Activated CD4-positive, alpha-beta memory T cell treated with anti-CD3 and anti-CD28 coated beads, Interleukin-2, amount 10 ng/mL, durations not matched to agents 7 days and 5 days (primary cell): ENCODE data around the gene CCDC9B. TPM values are rescaled to one million over a fixed set of nuclear protein-coding genes. Genes with fewer than 3 reads are reported as not detected.

ENCODE experiments used
- CTCF ChIA-PET: fragments of 350-600 bp; sonication (Branson Sonifier 250); formaldehyde crosslinking; loops from one replicate; lab custom pipeline; 2021; ENCODE audit warnings: antibody characterized with exemption, inconsistent platforms; lab: Charles Lee
- POLR2A ChIA-PET: fragments of 350-600 bp; sonication (Branson Sonifier 250); formaldehyde crosslinking; loops from one replicate; lab custom pipeline; 2021; ENCODE audit warnings: antibody characterized with exemption; lab: Charles Lee
- DNase-seq: peaks from one replicate; pipeline ENCODE4 v3.0.0-alpha.2; 2020
- H3K27ac Mint-ChIP-seq: one replicate; pipeline ENCODE4 v1.8.0; 2021; ENCODE audit warnings: mild to moderate bottlenecking, mixed read lengths
- H3K27me3 Mint-ChIP-seq: one replicate; pipeline ENCODE4 v1.8.0; 2021; ENCODE audit warnings: mixed read lengths
- H3K36me3 Mint-ChIP-seq: one replicate; pipeline ENCODE4 v1.8.0; 2021; ENCODE audit warnings: low read depth, mixed read lengths
- H3K4me1 Mint-ChIP-seq: one replicate; pipeline ENCODE4 v1.8.0; 2021; ENCODE audit warnings: mixed read lengths
- H3K4me3 Mint-ChIP-seq: one replicate; pipeline ENCODE4 v1.8.0; 2021; ENCODE audit warnings: mild to moderate bottlenecking, mixed read lengths
- H3K9me3 Mint-ChIP-seq: one replicate; pipeline ENCODE4 v1.8.0; 2021; ENCODE audit warnings: mixed read lengths
- total RNA-seq, 2 experiments: library from RNA; stranded (reverse); gene quantifications; one replicate each; pipeline ENCODE4 v1.2.3, GENCODE V29; 2021

The CCDC9B gene
- total RNA-seq, 2 experiments from 2014 or later, result 2.0 to 2.6 TPM

GRCh38 chr15:40363611-40364010, 22.9 kb upstream of the CCDC9B start:
- ChIA-PET CTCF (interaction anchor here (1.3 to 2.6 kb wide), 3 partner anchors 19 to 77 kb away, joined by 3 to 12 read pairs (median 5); partner anchors contain the start of gene BAHD1), POLR2A (no interaction called here)
- no peak for DNase-seq
- no peaks in the 10 kb centered on the region for H3K9me3 Mint-ChIP-seq
- H3K4me1 Mint-ChIP-seq, result peaks cover 24% of the 10 kb centered on the region
- no peak overlapping the region for H3K4me3 Mint-ChIP-seq
- no peak overlapping the region for H3K27ac Mint-ChIP-seq
- peaks cover 3% of the 10 kb centered on the region for H3K27me3 Mint-ChIP-seq
- no peaks in the 10 kb centered on the region for H3K36me3 Mint-ChIP-seq

- ChIA-PET POLR2A (interaction anchor here (1.4 kb wide), 1 partner anchor 21 kb away, joined by 4 read pairs; the partner anchor contains the start of gene KNSTRN), CTCF (no interaction called here)
- DNase-seq, result no peak
- Mint-ChIP-seq H3K27me3 (peaks cover 9% of the 10 kb centered on the region), H3K36me3 (no peaks in the 10 kb centered on the region), H3K27ac (no peak overlapping the region), H3K9me3 (no peaks in the 10 kb centered on the region), H3K4me1 (peaks cover 18% of the 10 kb centered on the region), H3K4me3 (no peak overlapping the region)
Observed at GRCh38 chr15:40361640-40362039, 20.9 kb upstream of the CCDC9B start.

- CTCF ChIA-PET, result interaction anchor here (1.2 kb wide), 1 partner anchor 62 kb away, joined by 3 read pairs; no protein-coding TSS in a partner anchor
- POLR2A ChIA-PET, result interaction anchor here (1.2 kb wide), 1 partner anchor 23 kb away, joined by 4 read pairs; the partner anchor contains the start of gene KNSTRN
Observed at GRCh38 chr15:40360015-40360414, 19.3 kb upstream of the CCDC9B start.

GRCh38 chr15:40358471-40359353, 18.0 kb upstream of the CCDC9B start:
- ChIA-PET POLR2A (no interaction called here), CTCF (interaction anchor here (1.0 to 1.8 kb wide), 2 partner anchors 14 to 52 kb away, joined by 3 to 12 read pairs; no protein-coding TSS in a partner anchor)
- peak overlapping the region; percentile 71 for H3K4me3 Mint-ChIP-seq
- H3K4me1 Mint-ChIP-seq, result peaks cover 11% of the 10 kb centered on the region
- H3K27me3 Mint-ChIP-seq, result peaks cover 18% of the 10 kb centered on the region
- H3K36me3 Mint-ChIP-seq, result no peaks in the 10 kb centered on the region
- no peaks in the 10 kb centered on the region for H3K9me3 Mint-ChIP-seq
- DNase-seq, result peak; percentile 37
- H3K27ac Mint-ChIP-seq, result no peak overlapping the region

More at GRCh38 chr15:40360015-40360414, 19.3 kb upstream of the CCDC9B start:
- no peaks in the 10 kb centered on the region for H3K36me3 Mint-ChIP-seq
- H3K4me3 Mint-ChIP-seq, result no peak overlapping the region
- H3K4me1 Mint-ChIP-seq, result peaks cover 11% of the 10 kb centered on the region
- no peak overlapping the region for H3K27ac Mint-ChIP-seq
- H3K27me3 Mint-ChIP-seq, result peaks cover 18% of the 10 kb centered on the region
- no peaks in the 10 kb centered on the region for H3K9me3 Mint-ChIP-seq
- DNase-seq, result no peak

- ChIA-PET POLR2A (interaction anchor here (1.0 kb wide), 1 partner anchor 50 kb away, joined by 4 read pairs; no protein-coding TSS in a partner anchor), CTCF (interaction anchor here (0.8 to 3.8 kb wide), 4 partner anchors 10 to 51 kb away, joined by 3 to 30 read pairs (median 8); no protein-coding TSS in a partner anchor)
- Mint-ChIP-seq H3K4me1 (peaks cover 11% of the 10 kb centered on the region), H3K36me3 (no peaks in the 10 kb centered on the region), H3K27me3 (peaks cover 18% of the 10 kb centered on the region), H3K27ac (no peak within 1 kb of the TSS), H3K9me3 (no peaks in the 10 kb centered on the region), H3K4me3 (peak within 1 kb of the TSS; percentile 72)
- peak; percentile 93 for DNase-seq
Observed at GRCh38 chr15:40357723-40358470, 17.2 kb upstream of the CCDC9B start, which contains the start of gene DISP2. TSS of gene DISP2 (plus strand) at chr15:40358219. CDS start at chr15:40358322, 103 bp downstream.

GRCh38 chr15:40357246-40357645, 16.5 kb upstream of the CCDC9B start:
- DNase-seq, result no peak
- POLR2A ChIA-PET, result interaction anchor here (1.0 to 1.3 kb wide), 4 partner anchors 11 to 49 kb away, joined by 3 to 4 read pairs (median 4); partner anchors contain the start of gene KNSTRN
- H3K9me3 Mint-ChIP-seq, result no peaks in the 10 kb centered on the region
- CTCF ChIA-PET, result interaction anchor here (0.8 to 3.8 kb wide), 7 partner anchors 11 to 50 kb away, joined by 3 to 30 read pairs (median 4); partner anchors contain the start of gene INAFM2
- no peaks in the 10 kb centered on the region for H3K36me3 Mint-ChIP-seq
- peaks cover 18% of the 10 kb centered on the region for H3K27me3 Mint-ChIP-seq
- peak overlapping the region; percentile 36 for H3K4me3 Mint-ChIP-seq
- H3K27ac Mint-ChIP-seq, result no peak overlapping the region
- peaks cover 11% of the 10 kb centered on the region for H3K4me1 Mint-ChIP-seq

GRCh38 chr15:40355976-40356585, 15.3 kb upstream of the CCDC9B start:
- H3K27me3 Mint-ChIP-seq, result peaks cover 18% of the 10 kb centered on the region
- peaks cover 11% of the 10 kb centered on the region for H3K4me1 Mint-ChIP-seq
- DNase-seq, result no peak
- no peak overlapping the region for H3K27ac Mint-ChIP-seq
- H3K4me3 Mint-ChIP-seq, result no peak overlapping the region
- ChIA-PET POLR2A (interaction anchor here (1.0 to 1.3 kb wide), 3 partner anchors 10 to 27 kb away, joined by 3 to 4 read pairs (median 3); partner anchors contain the start of gene KNSTRN), CTCF (interaction anchor here (1.0 to 3.8 kb wide), 7 partner anchors 11 to 77 kb away, joined by 4 to 30 read pairs (median 8); partner anchors contain the start of gene INAFM2)
- H3K9me3 Mint-ChIP-seq, result no peaks in the 10 kb centered on the region
- H3K36me3 Mint-ChIP-seq, result no peaks in the 10 kb centered on the region

GRCh38 chr15:40354408-40355171, 13.9 kb upstream of the CCDC9B start:
- no peak for DNase-seq
- Mint-ChIP-seq H3K4me1 (peaks cover 11% of the 10 kb centered on the region), H3K4me3 (no peak overlapping the region), H3K27me3 (peaks cover 18% of the 10 kb centered on the region), H3K36me3 (no peaks in the 10 kb centered on the region), H3K9me3 (no peaks in the 10 kb centered on the region), H3K27ac (no peak overlapping the region)
- ChIA-PET CTCF (interaction anchor here (0.7 to 3.8 kb wide), 9 partner anchors 10 to 213 kb away, joined by 3 to 30 read pairs (median 7); no protein-coding TSS in a partner anchor), POLR2A (no interaction called here)

GRCh38 chr15:40353697-40354096, 13.0 kb upstream of the CCDC9B start:
- Mint-ChIP-seq H3K4me1 (peaks cover 5% of the 10 kb centered on the region), H3K36me3 (no peaks in the 10 kb centered on the region), H3K9me3 (no peaks in the 10 kb centered on the region), H3K27ac (no peak overlapping the region), H3K27me3 (peaks cover 16% of the 10 kb centered on the region), H3K4me3 (no peak overlapping the region)
- ChIA-PET POLR2A (no interaction called here), CTCF (interaction anchor here (1.3 to 2.7 kb wide), 2 partner anchors 9 to 69 kb away, joined by 6 to 7 read pairs; no protein-coding TSS in a partner anchor)
- DNase-seq, result no peak

- CTCF ChIA-PET, result interaction anchor here (0.7 to 1.5 kb wide), 3 partner anchors 16 to 78 kb away, joined by 3 to 4 read pairs (median 3); no protein-coding TSS in a partner anchor
- H3K9me3 Mint-ChIP-seq, result no peaks in the 10 kb centered on the region
- H3K27ac Mint-ChIP-seq, result no peak overlapping the region
- H3K36me3 Mint-ChIP-seq, result no peaks in the 10 kb centered on the region
- no peaks in the 10 kb centered on the region for H3K4me1 Mint-ChIP-seq
- POLR2A ChIA-PET, result no interaction called here
- no peak overlapping the region for H3K4me3 Mint-ChIP-seq
- peaks cover 16% of the 10 kb centered on the region for H3K27me3 Mint-ChIP-seq
- DNase-seq, result no peak
Observed at GRCh38 chr15:40352281-40352901, 11.7 kb upstream of the CCDC9B start.

GRCh38 chr15:40349163-40349562, 8.4 kb upstream of the CCDC9B start:
- CTCF ChIA-PET, result no interaction called here
- Mint-ChIP-seq H3K27me3 (no peaks in the 10 kb centered on the region), H3K4me3 (no peak overlapping the region), H3K9me3 (no peaks in the 10 kb centered on the region), H3K27ac (no peak overlapping the region), H3K36me3 (no peaks in the 10 kb centered on the region), H3K4me1 (no peaks in the 10 kb centered on the region)
- DNase-seq, result no peak
- POLR2A ChIA-PET, result no interaction called here
